ENCODE results near the gene TTC38.

Gene TTC38

GRCh38 chr22:46339956-46340355, 72.1 kb downstream of the TTC38 start:
- H3K27ac ChIP-seq (ENCODE audit: low read length): no peak overlapping the region
- H3K9me3 ChIP-seq (ENCODE audit: control insufficient read depth, insufficient read depth, low read length): no peaks in the 10 kb centered on the region
- H3K4me3 ChIP-seq (ENCODE audit: low read length): no peak overlapping the region
- no CpG with 5 or more reads among the region's 5 CpGs for WGBS (ENCODE audit: insufficient coverage, insufficient read length)
- H3K27me3 ChIP-seq (ENCODE audit: control insufficient read depth, insufficient read depth, low read length): no peaks in the 10 kb centered on the region
- peaks cover 24% of the 10 kb centered on the region for H3K36me3 ChIP-seq (ENCODE audit: control insufficient read depth, insufficient read depth, low read length)
- H3K4me1 ChIP-seq (ENCODE audit: control insufficient read depth, insufficient read depth, low read length): peaks cover 3% of the 10 kb centered on the region
- DNase-seq (ENCODE audit: low read depth, low spot score): no peak

- H3K9me3 ChIP-seq (ENCODE audit: control insufficient read depth, insufficient read depth, low read length): no peaks in the 10 kb centered on the region
- H3K27me3 ChIP-seq (ENCODE audit: control insufficient read depth, insufficient read depth, low read length): no peaks in the 10 kb centered on the region
- WGBS (ENCODE audit: insufficient coverage, insufficient read length): no CpG with 5 or more reads among the region's 13 CpGs
- peaks cover 24% of the 10 kb centered on the region for H3K36me3 ChIP-seq (ENCODE audit: control insufficient read depth, insufficient read depth, low read length)
- no peak for DNase-seq (ENCODE audit: low read depth, low spot score)
- H3K4me3 ChIP-seq (ENCODE audit: low read length): no peak overlapping the region
- peaks cover 3% of the 10 kb centered on the region for H3K4me1 ChIP-seq (ENCODE audit: control insufficient read depth, insufficient read depth, low read length)
- no peak overlapping the region for H3K27ac ChIP-seq (ENCODE audit: low read length)
Measured at GRCh38 chr22:46340676-46341075, 72.9 kb downstream of the TTC38 start.

Measured in iPS DF 6.9 (cell line).